ENCODE data around the gene CENPX.
"Not testable (repeated sequence)": the region's sequence is repeated elsewhere in the genome, so short reads cannot be mapped to it uniquely, and the experiment has no call there.

The CENPX gene

GRCh38 chr17:82039695-82040299 is 17.1 kb upstream of the CENPX start:
- DNase-seq (ENCODE audit: low spot score): no peak

DNA sequence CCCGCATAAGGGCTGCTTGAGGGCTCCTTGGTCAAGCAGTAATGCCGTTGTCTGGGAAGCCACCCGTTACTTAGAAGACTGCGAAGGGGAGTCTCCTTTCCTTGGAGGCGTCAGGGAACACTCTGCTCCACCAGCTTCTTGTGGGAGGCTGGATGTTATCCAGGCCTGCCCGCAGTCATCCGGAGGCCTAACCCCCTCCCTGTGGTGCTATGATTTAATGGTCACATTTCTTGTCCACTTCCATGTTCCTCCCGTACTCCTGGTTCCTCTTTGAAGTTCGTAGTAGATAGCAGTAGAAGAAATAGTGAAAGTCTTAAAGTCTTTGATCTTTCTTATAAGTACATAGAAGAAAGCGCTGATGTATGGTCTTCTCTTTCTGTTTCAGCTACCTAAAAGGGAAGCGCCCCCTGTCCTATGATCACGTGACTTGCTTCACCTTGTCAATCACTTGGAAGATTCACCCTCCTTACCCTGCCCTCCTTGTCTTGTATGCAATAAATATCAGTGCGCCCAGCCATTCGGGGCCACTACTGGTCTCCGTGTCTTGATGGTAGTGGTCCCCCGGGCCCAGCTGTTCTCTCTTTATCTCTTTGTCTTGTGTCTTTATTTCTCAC is 16.2 kb upstream of the CENPX start:
- not testable (repeated sequence) for DNase-seq (ENCODE audit: low spot score)

- no peak for DNase-seq (ENCODE audit: low spot score)
These were observed 15.2 kb upstream of the CENPX start for GRCh38 chr17:82037889-82038195.

- peak; percentile 94 for DNase-seq (ENCODE audit: low spot score)
These were observed 14.6 kb upstream of the CENPX start, which contains the start of gene DCXR for GRCh38 chr17:82037092-82037888. Gene DCXR, minus strand, starts transcription at chr17:82037697. Its CDS starts 15 bp downstream, at chr17:82037682.

DNA sequence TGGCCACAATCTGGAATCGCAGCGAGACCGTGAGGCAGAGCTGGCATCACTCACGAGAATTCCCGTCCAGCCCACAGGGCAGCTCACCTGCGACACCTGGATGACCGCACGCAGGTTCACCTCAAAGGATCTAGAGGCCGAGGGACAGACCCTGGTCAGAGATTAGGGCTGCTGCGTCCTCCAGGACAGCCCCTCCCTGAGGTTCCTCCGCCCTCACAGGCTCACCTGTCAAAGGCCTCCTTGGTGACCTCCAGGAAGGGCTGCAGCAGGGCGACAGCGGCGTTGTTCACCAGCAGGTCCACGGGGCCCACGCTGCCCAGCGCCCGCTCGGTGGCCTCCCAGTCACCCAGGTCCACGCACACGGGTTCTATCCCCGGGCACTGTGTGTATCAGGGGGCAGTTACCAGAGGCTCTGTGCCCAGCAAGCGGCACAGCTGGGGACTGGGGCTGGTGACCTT is 14.0 kb upstream of the CENPX start:
- DNase-seq (ENCODE audit: low spot score): no peak

- DNase-seq (ENCODE audit: low spot score): no peak
These were observed 13.4 kb upstream of the CENPX start for GRCh38 chr17:82035956-82036633.

- no peak for DNase-seq (ENCODE audit: low spot score)
These were observed 12.8 kb upstream of the CENPX start for GRCh38 chr17:82035488-82035887.

- DNase-seq (ENCODE audit: low spot score): no peak
These were observed 11.8 kb upstream of the CENPX start for GRCh38 chr17:82034371-82035011.

DNA sequence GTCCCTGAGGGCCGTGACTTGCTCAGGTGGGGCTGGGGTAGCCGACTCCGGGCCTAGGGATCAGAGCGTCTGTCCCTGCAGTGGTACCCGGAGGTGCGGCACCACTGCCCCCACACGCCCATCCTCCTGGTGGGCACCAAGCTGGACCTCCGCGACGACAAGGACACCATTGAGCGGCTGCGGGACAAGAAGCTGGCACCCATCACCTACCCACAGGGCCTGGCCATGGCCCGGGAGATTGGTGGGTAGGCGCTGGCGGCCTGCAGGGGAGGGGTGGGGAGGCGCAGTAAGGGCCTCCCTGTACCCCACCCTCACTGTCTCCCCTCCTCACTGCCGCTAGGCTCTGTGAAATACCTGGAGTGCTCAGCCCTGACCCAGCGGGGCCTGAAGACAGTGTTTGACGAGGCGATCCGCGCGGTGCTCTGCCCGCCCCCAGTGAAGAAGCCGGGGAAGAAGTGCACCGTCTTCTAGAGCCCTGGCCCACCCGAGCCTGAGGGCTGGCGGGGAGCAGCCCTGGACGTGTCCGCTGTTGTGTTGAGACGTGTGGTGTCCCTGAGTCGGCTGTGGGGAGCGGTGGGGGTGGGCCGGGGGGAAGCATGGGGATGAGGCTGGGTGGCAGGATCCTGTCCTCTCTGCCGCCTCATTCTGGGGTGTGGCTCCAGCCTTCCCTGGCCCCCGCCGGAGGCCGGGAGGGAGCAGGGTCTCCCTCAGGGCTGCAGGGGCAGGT is 10.8 kb upstream of the CENPX start:
- no peak for DNase-seq (ENCODE audit: low spot score)

GRCh38 chr17:82031885-82032627 is 9.4 kb upstream of the CENPX start:
- DNase-seq (ENCODE audit: low spot score): no peak

DNA sequence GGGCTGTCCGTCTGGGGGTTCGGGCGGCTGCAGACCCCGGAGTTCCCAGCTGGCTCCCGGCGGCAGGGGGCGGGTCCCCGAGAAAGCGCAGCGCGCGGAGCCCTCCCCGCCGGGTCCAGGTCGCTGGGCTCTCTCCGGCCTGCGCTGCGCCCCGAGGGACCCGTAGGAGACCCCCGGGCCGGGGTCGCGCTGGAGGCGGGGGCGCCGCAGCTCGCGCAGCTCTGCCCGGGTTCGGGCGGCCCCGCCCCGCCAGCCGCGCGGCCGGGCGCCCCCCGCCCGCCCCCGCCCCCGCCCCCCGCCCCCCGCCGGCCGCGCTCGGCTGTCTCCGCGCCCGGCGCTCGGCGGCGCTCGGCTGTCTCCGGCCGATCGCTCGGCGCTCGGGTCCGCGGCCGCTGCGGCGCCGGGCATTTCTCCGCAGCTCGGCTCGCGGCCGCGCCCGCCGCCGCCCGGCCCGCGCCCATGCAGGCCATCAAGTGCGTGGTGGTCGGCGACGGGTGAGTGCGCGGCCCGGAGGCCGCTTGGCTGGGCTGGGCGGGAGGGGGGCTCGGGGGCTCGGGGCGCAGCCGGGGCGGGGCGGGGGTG is 8.7 kb upstream of the CENPX start, which contains the start of gene RAC3:
Gene RAC3 (plus strand): TSS at position 376 of the 582 bp plus-strand sequence. CDS start 84 bp downstream, at position 460.
- DNase-seq (ENCODE audit: low spot score): no peak

GRCh38 chr17:82030470-82031302 is 8.0 kb upstream of the CENPX start:
- peak; percentile 70 for DNase-seq (ENCODE audit: low spot score)

DNA sequence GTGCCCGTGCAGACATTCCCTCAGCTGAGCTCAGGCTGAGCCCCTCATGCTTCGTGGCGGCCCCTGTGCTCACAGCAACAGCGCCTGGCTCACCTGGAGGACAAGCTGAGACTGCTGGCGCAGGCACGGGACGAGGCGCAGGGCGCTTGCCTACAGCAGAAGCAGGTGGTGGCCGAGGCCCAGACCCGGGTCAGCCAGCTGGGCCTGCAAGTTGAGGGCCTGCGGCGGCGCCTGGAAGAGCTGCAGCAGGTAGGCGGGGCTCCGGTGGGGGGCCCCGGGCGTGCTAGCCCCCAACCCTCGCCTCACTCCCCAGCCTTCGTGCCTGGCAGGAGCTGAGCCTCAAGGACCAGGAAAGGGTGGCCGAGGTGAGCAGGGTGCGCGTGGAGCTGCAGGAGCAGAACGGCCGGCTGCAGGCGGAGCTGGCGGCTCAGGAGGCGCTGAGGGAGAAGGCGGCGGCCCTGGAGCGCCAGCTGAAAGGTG is 7.4 kb upstream of the CENPX start:
- DNase-seq (ENCODE audit: low spot score): no peak

DNA sequence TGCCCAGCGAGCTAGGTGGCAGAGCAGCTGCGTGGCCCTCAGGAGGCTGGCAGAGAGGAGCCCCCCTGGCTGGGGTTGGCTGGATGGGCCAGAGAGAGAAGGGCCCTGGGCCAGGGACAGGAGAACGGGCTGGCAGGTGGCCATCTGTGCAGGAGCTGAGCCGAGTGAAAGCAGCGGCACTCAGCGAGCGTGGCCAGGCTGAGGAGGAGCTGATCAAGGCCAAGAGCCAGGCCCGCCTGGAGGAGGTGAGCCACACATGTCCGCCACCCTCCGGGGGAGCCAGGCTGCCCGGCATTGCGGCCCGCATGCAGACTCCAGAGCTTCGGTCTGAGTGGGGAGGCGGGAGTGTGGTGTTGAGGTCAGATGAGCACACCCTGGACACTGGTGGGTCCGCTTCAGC is 6.7 kb upstream of the CENPX start:
- no peak for DNase-seq (ENCODE audit: low spot score)

DNA sequence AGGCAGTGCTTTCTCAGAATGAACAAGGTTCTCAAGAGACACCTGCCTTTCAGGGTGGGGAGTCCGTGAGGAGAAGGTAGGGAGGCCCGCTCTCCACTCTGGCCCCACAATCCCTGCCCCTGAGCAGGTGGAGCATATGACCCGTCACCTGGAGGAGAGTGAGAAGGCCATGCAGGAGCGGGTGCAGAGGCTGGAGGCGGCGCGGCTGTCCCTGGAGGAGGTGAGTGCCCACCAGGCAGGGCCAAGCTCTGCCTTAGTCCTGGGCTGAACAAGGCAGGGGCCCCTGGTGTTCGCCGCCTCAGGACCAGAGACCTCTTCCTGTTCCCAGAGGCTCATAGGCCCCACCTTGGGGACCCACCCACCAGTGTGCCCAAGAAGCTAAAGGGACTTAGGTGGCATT is 6.3 kb upstream of the CENPX start:
- no peak for DNase-seq (ENCODE audit: low spot score)

DNA sequence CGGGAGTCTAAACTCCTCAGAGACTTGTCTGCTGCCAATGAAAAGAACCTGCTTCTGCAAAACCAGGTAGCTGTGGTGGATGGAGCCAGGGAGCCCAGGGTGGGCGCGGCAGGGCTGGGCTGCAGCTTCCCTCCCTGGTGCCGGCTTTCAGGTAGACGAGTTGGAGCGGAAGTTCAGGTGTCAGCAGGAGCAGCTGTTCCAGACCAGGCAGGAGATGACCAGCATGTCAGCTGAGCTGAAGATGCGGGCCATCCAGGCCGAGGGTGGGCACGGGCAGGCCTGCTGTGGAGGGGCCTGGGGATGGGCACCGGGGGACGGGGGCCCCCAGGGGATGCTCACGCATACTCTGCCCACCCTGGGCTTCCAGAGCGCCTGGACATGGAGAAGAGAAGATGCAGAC is 5.6 kb upstream of the CENPX start:
- no peak for DNase-seq (ENCODE audit: low spot score)

DNA sequence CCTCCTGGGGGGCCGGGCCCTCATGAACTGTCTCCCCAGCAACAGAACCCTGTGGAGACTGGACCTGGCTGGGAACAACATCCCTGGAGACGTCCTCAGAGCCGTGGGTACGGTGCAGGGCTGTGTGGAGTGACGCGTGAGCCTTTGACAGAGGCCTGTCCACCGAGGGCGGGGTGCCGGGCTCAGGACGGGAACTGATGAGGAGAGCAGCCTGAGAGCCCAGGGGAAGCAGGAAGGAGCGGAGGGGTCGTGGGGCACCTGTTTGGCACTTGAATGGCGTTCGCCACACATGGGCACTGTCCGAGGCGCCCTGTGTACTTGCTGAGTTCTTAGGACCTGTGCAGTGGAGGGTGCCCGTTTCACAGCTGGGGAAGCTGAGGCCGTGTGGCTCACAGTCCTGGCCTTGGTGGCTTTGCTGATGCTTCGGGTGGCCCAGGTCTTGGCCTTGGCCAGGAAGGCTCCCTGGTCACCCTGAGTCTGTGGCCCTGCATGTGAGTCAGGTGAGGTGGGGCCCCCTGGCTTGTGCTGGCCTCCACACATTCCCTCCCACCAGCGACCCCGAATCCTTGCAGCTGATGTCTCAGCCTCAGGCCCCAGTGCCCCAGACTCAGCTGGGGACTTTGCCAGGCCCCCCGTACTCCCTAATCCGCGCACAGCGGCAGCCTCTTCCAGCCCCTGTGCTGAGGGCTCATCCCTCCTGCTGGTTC is 2.9 kb upstream of the CENPX start:
- DNase-seq (ENCODE audit: low spot score): no peak

DNA sequence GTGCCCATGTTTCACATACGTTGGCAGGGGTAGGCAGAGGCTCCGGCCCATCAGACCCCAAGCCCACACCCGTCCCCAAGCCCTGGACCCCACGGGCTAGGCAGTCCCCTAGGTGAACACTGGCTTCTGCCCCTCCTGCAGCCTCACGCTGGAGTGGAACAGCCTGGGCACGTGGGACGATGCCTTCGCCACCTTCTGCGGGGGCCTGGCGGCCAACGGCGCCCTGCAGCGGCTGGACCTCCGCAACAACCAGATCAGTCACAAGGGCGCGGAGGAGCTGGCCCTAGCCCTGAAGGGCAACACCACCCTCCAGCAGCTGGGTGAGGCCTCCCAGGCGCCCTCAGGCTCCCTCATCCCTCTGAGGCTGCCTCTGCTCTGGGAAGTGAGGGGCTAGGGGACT is 2.2 kb upstream of the CENPX start:
- no peak for DNase-seq (ENCODE audit: low spot score)
